HL-60 (cell line): ENCODE results near the gene ERGIC1.
A peak's percentile ranks its signal among the peaks of the same experiment; 100 is the strongest.

ENCODE experiments used
- DNase-seq, 2 experiments: peaks; one replicate each; pipeline ENCODE4 v3.0.0-alpha.2; 2010 to 2020; ENCODE audit warnings: low read depth in 1 of 2, low spot score in 1 of 2
- H3K27ac ChIP-seq: fragments of 250-450 bp; sonication (Bioruptor Pico); replicated peaks from 2 replicates; pipeline ENCODE4 v1.5.1; 2020; ENCODE audit warnings: mild to moderate bottlenecking, moderate library complexity
- H3K27me3 ChIP-seq: fragments of 250-450 bp; sonication (Bioruptor Pico); 2 replicates; pipeline ENCODE4 v1.5.1; 2021; ENCODE audit warnings: mild to moderate bottlenecking, moderate library complexity; ENCODE audit not compliant: insufficient read depth, poor library complexity, severe bottlenecking
- H3K4me3 ChIP-seq: replicated peaks from 2 replicates; pipeline ENCODE4 v1.5.1; 2011; ENCODE audit warnings: mild to moderate bottlenecking, control low read depth, low read length; ENCODE audit not compliant: insufficient read depth
- GABPA ChIP-seq: IDR thresholded peaks from 2 replicates; pipeline ENCODE4 v1.6.1; 2012; ENCODE audit warnings: low read depth
- POLR2AphosphoS5 ChIP-seq: IDR thresholded peaks from 2 replicates; pipeline ENCODE4 v1.6.1; 2012; ENCODE audit warnings: low read depth
- SPI1 ChIP-seq: IDR thresholded peaks from 2 replicates; pipeline ENCODE4 v1.6.1; 2012; ENCODE audit warnings: low read depth, mild to moderate bottlenecking, borderline replicate concordance
- TF ChIP-seq, protein P1 (sequence below): IDR thresholded peaks from 2 replicates; pipeline ENCODE4 v1.6.1; 2012; ENCODE audit warnings: low read depth; ENCODE audit not compliant: insufficient replicate concordance
- TF ChIP-seq, protein P2 (sequence below): IDR thresholded peaks from one replicate; pipeline ENCODE4 v1.5.1; 2011; ENCODE audit warnings: low read length, control low read depth, inconsistent platforms; ENCODE audit not compliant: insufficient read depth

The ERGIC1 gene

DNA sequence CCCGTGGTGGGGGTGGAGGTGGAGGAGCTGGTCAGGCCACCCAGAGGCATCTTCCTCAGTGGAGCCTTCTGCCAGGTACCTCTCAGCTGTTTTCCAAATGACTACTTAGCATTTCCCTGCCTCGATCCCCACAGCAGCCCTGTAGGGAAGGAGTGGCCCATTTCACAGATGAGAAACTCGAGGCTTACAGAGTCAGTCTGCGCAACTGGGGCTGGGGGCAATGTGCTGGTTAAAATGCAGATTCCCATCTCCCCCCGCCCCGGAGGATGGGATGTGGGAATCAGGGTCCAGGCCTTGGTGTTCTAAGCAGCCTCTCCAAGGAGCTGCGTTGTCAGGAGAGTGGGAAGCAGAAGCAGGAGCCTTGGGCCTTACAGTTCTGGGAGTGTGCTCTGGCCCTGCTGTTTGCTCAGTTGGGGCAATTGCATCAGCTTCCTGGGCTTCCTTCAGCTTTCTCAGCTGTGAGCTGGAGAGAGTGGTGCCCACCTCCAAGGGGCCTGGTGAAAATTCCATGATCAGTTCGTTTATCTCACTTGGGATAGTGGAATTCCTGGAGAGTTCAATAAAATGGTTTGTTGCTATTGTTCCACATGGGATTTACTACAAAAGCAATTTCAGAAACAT, 19.4 kb downstream of the ERGIC1 start:
- TF ChIP-seq, protein P1, sequence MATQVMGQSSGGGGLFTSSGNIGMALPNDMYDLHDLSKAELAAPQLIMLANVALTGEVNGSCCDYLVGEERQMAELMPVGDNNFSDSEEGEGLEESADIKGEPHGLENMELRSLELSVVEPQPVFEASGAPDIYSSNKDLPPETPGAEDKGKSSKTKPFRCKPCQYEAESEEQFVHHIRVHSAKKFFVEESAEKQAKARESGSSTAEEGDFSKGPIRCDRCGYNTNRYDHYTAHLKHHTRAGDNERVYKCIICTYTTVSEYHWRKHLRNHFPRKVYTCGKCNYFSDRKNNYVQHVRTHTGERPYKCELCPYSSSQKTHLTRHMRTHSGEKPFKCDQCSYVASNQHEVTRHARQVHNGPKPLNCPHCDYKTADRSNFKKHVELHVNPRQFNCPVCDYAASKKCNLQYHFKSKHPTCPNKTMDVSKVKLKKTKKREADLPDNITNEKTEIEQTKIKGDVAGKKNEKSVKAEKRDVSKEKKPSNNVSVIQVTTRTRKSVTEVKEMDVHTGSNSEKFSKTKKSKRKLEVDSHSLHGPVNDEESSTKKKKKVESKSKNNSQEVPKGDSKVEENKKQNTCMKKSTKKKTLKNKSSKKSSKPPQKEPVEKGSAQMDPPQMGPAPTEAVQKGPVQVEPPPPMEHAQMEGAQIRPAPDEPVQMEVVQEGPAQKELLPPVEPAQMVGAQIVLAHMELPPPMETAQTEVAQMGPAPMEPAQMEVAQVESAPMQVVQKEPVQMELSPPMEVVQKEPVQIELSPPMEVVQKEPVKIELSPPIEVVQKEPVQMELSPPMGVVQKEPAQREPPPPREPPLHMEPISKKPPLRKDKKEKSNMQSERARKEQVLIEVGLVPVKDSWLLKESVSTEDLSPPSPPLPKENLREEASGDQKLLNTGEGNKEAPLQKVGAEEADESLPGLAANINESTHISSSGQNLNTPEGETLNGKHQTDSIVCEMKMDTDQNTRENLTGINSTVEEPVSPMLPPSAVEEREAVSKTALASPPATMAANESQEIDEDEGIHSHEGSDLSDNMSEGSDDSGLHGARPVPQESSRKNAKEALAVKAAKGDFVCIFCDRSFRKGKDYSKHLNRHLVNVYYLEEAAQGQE = no peak
- TF ChIP-seq SPI1 = no peak
- TF ChIP-seq, protein P2, sequence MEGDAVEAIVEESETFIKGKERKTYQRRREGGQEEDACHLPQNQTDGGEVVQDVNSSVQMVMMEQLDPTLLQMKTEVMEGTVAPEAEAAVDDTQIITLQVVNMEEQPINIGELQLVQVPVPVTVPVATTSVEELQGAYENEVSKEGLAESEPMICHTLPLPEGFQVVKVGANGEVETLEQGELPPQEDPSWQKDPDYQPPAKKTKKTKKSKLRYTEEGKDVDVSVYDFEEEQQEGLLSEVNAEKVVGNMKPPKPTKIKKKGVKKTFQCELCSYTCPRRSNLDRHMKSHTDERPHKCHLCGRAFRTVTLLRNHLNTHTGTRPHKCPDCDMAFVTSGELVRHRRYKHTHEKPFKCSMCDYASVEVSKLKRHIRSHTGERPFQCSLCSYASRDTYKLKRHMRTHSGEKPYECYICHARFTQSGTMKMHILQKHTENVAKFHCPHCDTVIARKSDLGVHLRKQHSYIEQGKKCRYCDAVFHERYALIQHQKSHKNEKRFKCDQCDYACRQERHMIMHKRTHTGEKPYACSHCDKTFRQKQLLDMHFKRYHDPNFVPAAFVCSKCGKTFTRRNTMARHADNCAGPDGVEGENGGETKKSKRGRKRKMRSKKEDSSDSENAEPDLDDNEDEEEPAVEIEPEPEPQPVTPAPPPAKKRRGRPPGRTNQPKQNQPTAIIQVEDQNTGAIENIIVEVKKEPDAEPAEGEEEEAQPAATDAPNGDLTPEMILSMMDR = no peak
- no peak for TF ChIP-seq GABPA
- no peak for TF ChIP-seq POLR2AphosphoS5
- H3K4me3 ChIP-seq = no peak overlapping the region
- peak in 1 of 2 experiments; percentile 9 for DNase-seq
- H3K27me3 ChIP-seq = no peaks in the 10 kb centered on the region
- no peak overlapping the region for H3K27ac ChIP-seq

DNA sequence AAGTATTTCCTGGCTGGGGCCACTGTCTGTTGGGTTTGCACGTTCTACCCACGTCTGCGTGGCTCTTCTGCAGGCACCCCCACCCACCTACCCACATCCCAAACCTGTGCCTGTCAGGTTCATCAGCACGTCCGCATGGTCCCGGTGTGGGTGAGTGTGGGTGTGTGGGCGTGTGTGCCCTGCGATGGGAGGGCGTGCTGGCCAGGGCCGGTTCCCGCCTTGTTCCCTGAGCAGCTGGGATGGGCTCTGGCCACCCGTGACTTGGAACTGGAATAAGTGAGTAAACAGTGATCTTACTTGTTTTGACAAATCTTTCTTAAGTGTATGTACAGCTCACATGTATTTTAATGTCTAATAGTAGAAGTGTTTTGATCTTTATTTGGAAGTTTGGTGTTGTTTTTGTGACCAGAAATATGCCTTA, 20.4 kb downstream of the ERGIC1 start:
- no peak for DNase-seq
- H3K4me3 ChIP-seq = no peak overlapping the region
- TF ChIP-seq, protein P2 = no peak
- no peak for TF ChIP-seq GABPA
- TF ChIP-seq, protein P1 = no peak
- no peak for TF ChIP-seq SPI1
- no peak for TF ChIP-seq POLR2AphosphoS5
- no peak overlapping the region for H3K27ac ChIP-seq
- H3K27me3 ChIP-seq = no peaks in the 10 kb centered on the region

DNA sequence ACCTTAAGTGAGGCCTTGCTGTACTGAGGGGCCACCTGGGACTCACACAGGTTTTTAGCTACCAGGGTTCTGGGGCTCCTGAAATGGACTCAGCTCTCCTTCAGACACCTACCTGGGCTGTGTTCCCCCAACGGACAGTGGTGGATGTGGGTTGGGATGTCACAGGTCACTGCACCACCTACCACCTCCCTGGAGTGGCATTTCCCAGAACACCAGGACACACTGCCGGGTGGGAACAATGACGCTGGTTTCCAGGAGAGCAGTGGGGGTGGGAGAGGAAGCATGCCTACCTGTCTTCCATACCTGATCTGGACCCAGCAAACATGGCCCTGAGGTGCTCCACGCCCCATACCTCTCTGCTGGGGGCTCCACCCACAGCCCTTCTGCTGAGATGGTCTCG, 20.9 kb downstream of the ERGIC1 start:
- Histone ChIP-seq H3K27ac (no peak overlapping the region), H3K4me3 (no peak overlapping the region), H3K27me3 (no peaks in the 10 kb centered on the region)
- no peak for DNase-seq
- TF ChIP-seq GABPA = no peak
- TF ChIP-seq, protein P2 = no peak
- TF ChIP-seq POLR2AphosphoS5 = no peak
